IMR-90 (cell line): ENCODE data around the gene ERC2. TPM values are rescaled to one million over a fixed set of nuclear protein-coding genes. Genes with fewer than 3 reads are reported as not detected.

ENCODE experiments used
- ATAC-seq: fragments of 200-7000 bp; cut with Tn5 transposase; 2 replicates; pipeline ENCODE4 v1.9.1; 2020; ENCODE audit warnings: low read depth, mild to moderate bottlenecking, moderate library complexity
- BruUV-seq: library from RNA; stranded (reverse); fragments of 400-500 nt; replicated peaks from 2 replicates; lab custom pipeline; 2021; lab: Mats Ljungman, UMichigan
- CTCF ChIA-PET: fragments of 300-600 bp; formaldehyde crosslinking; extraction: SDS; loops from one replicate; lab custom pipeline; 2021; ENCODE audit warnings: antibody characterized with exemption; lab: Yijun Ruan, JAX
- POLR2A ChIA-PET: fragments of 300-600 bp; sonication (Branson Sonifier 250); formaldehyde crosslinking; loops from one replicate; lab custom pipeline; 2022; ENCODE audit warnings: antibody characterized with exemption; ENCODE audit not compliant: unreplicated experiment; lab: Charles Lee
- DNase-seq: peaks from one replicate; pipeline ENCODE4 v3.0.0; 2013
- H2AFZ ChIP-seq: replicated peaks from 2 replicates; pipeline ENCODE3; 2013; ENCODE audit warnings: low read length, mild to moderate bottlenecking; ENCODE audit not compliant: poor library complexity
- H2AK5ac ChIP-seq: 2 replicates; pipeline ENCODE4 v1.6.1; 2013; ENCODE audit warnings: low read depth, low read length, inconsistent platforms
- H2AK9ac ChIP-seq: replicated peaks from 2 replicates; pipeline ENCODE3; 2013; ENCODE audit warnings: mild to moderate bottlenecking, low read depth, low read length, moderate library complexity; ENCODE audit not compliant: poor library complexity
- H2BK120ac ChIP-seq: 2 replicates; pipeline ENCODE4 v1.6.1; 2013; ENCODE audit warnings: low read depth, low read length, inconsistent platforms
- H2BK15ac ChIP-seq: 3 replicates; pipeline ENCODE4 v1.6.1; 2013; ENCODE audit warnings: low read depth, low read length, inconsistent platforms
- H2BK20ac ChIP-seq: 2 replicates; pipeline ENCODE4 v1.6.1; 2013; ENCODE audit warnings: low read depth, mild to moderate bottlenecking, inconsistent platforms, low read length, moderate library complexity
- H2BK5ac ChIP-seq: 2 replicates; pipeline ENCODE4 v1.6.1; 2013; ENCODE audit warnings: mild to moderate bottlenecking, low read depth, low read length, inconsistent platforms; ENCODE audit not compliant: poor library complexity, severe bottlenecking
- H3K14ac ChIP-seq: replicated peaks from 2 replicates; pipeline ENCODE4 v1.6.1; 2013; ENCODE audit warnings: low read depth, low read length, inconsistent platforms
- H3K18ac ChIP-seq: 2 replicates; pipeline ENCODE4 v1.6.1; 2013; ENCODE audit warnings: low read depth, low read length, control low read depth
- H3K23ac ChIP-seq: 2 replicates; pipeline ENCODE4 v1.6.1; 2013; ENCODE audit warnings: low read depth, low read length, inconsistent platforms
- H3K27ac ChIP-seq: 2 replicates; pipeline ENCODE4 v1.5.1; 2013; ENCODE audit warnings: mild to moderate bottlenecking, control low read depth, low read length; ENCODE audit not compliant: insufficient read depth
- H3K27me3 ChIP-seq: 2 replicates; pipeline ENCODE4 v1.6.1; 2013; ENCODE audit warnings: low read length; ENCODE audit not compliant: control insufficient read depth, insufficient read depth
- H3K36me3 ChIP-seq: 2 replicates; pipeline ENCODE4 v1.6.1; 2013; ENCODE audit warnings: low read length, mixed read lengths; ENCODE audit not compliant: control insufficient read depth, insufficient read depth
- H3K4ac ChIP-seq: 2 replicates; pipeline ENCODE4 v1.6.1; 2013; ENCODE audit warnings: low read depth, low read length, inconsistent platforms
- H3K4me1 ChIP-seq: 2 replicates; pipeline ENCODE4 v1.6.1; 2013; ENCODE audit warnings: low read length, mixed read lengths; ENCODE audit not compliant: control insufficient read depth, insufficient read depth
- H3K4me2 ChIP-seq: 2 replicates; pipeline ENCODE4 v1.6.1; 2013; ENCODE audit warnings: low read depth, mild to moderate bottlenecking, control low read depth, low read length, moderate library complexity
- H3K4me3 ChIP-seq: 2 replicates; pipeline ENCODE4 v1.5.1; 2013; ENCODE audit warnings: low read depth, mild to moderate bottlenecking, control low read depth, low read length, moderate library complexity; ENCODE audit not compliant: insufficient read depth
- H3K56ac ChIP-seq: 2 replicates; pipeline ENCODE4 v1.6.1; 2013; ENCODE audit warnings: low read length, inconsistent platforms; ENCODE audit not compliant: insufficient read depth; ENCODE audit errors: extremely low read depth
- H3K79me1 ChIP-seq, 2 experiments: 2 replicates each; pipeline ENCODE4 v1.6.1; 2013; ENCODE audit warnings: low read length in 2 of 2, inconsistent platforms in 1 of 2, low read depth in 1 of 2
- H3K9ac ChIP-seq: 2 replicates; pipeline ENCODE4 v1.6.1; 2013; ENCODE audit warnings: low read depth, low read length, control low read depth
- H3K9me1 ChIP-seq: 2 replicates; pipeline ENCODE4 v1.6.1; 2013; ENCODE audit warnings: low read length, inconsistent platforms; ENCODE audit not compliant: insufficient read depth
- H3K9me3 ChIP-seq: 2 replicates; pipeline ENCODE4 v1.6.1; 2013; ENCODE audit warnings: low read length; ENCODE audit not compliant: control insufficient read depth, insufficient read depth
- H4K20me1 ChIP-seq: 2 replicates; pipeline ENCODE4 v1.6.1; 2013; ENCODE audit warnings: low read length, inconsistent platforms; ENCODE audit not compliant: insufficient read depth
- H4K5ac ChIP-seq: 2 replicates; pipeline ENCODE4 v1.6.1; 2013; ENCODE audit warnings: mild to moderate bottlenecking, low read depth, low read length, control low read depth
- H4K8ac ChIP-seq, 2 experiments: 2 replicates each; pipeline ENCODE4 v1.6.1; 2013; ENCODE audit warnings: low read depth in 2 of 2, low read length in 2 of 2, control low read depth in 1 of 2, inconsistent platforms in 1 of 2
- H4K91ac ChIP-seq: 2 replicates; pipeline ENCODE4 v1.6.1; 2013; ENCODE audit warnings: low read depth, low read length, inconsistent platforms; ENCODE audit not compliant: insufficient read depth
- CEBPB ChIP-seq: IDR thresholded peaks from 2 replicates; pipeline ENCODE4 v1.6.1; 2012; ENCODE audit warnings: low read depth, low read length, improper control_type of control experiment
- WGBS, 2 experiments: methylation state at CpG; one replicate each; pipeline versions ENCODE4 v1.1.5 to v1.1.7; 2013; ENCODE audit warnings: missing lambda C conversion rate in 2 of 2; ENCODE audit not compliant: insufficient read length in 1 of 2; ENCODE audit errors: extremely low coverage in 2 of 2; 5-methylcytosine and 5-hydroxymethylcytosine counted together
- dilution Hi-C: fragments of 300-500 bp; cut with HindIII; formaldehyde crosslinking; loops from one replicate; pipeline ENCODE4 v1.14.3; 2018; ENCODE audit warnings: low sequenced_read_pairs; ENCODE audit not compliant: unreplicated experiment
- in situ Hi-C: fragments of 300-500 bp; cut with MboI; formaldehyde crosslinking; loops from 3 replicates; pipeline ENCODE4 v1.14.3; 2019; ENCODE audit warnings: low sequenced_read_pairs, inconsistent platforms, mixed read lengths
- intact Hi-C: fragments of 100-400 bp; cut with micrococcal nuclease; formaldehyde crosslinking; loops from 2 replicates; pipeline ENCODE4 v1.10.0; 2022
- polyA plus RNA-seq, 3 experiments: library from polyadenylated mRNA; depleted of rRNA; stranded (reverse); fragments of >200 nt; gene quantifications; 2 replicates each; pipeline ENCODE4 v1.2.3, GENCODE V29; 2012; ENCODE audit warnings: low replicate concordance in 1 of 3
- total RNA-seq: library from RNA; depleted of rRNA; stranded (reverse); fragments of >200 nt; gene quantifications from 2 replicates; pipeline ENCODE4 v1.2.3, GENCODE V29; 2012
- TF ChIP-seq, protein P1 (sequence below): fragments of 150-350 bp; IDR thresholded peaks from 2 replicates; pipeline ENCODE4 v1.6.1; 2016; ENCODE audit warnings: low read depth, mild to moderate bottlenecking, low read length, moderate library complexity, borderline replicate concordance

Gene ERC2
- total and polyA plus RNA-seq, 2 of the 4 experiments (the other 2 are of a cell fraction), result 0.17 to 0.18 TPM

DNA sequence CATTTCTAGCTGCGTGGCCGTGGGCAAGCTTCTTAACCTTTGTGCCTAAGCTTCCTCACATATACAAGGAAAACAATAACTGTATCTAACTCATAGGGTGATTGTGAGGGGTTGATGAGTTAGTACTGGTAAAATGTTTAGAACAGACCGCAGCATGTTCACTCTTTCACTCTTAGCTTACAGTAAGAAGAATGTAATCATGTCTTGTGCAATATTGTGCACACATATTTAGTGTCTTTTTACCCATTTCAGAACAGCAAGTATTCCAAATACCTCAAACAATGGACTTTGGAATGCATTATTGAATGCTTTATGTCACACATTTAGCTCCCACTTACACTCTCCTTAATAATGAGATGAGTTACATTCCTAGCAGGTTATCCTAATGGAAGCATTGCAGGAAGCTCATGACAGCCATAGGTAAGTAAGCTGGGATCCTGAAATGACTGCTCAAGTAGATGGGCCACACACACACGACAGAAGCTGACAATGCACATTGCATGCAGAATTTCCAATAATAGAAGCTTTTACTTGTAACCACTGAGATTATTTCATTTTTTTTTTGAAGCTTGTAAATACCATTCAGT is 512.3 kb downstream of the ERC2 start:
- H3K79me1 ChIP-seq, result no peaks in the 10 kb centered on the region
- no CpG with 5 or more reads among the region's 4 CpGs for WGBS, 2 experiments
- no peak overlapping the region for H3K4ac ChIP-seq
- peak; percentile 82 for ATAC-seq
- ChIA-PET CTCF (no interaction called here), POLR2A (no interaction called here)
- no peak overlapping the region for H4K8ac ChIP-seq
- BruUV-seq, result no TSS peak
- H2BK15ac ChIP-seq, result no peak overlapping the region
- no peak overlapping the region for H3K9ac ChIP-seq
- no peak overlapping the region for H4K91ac ChIP-seq
- H2AK9ac ChIP-seq, result no peak overlapping the region
- H3K14ac ChIP-seq, result no peak overlapping the region
- H3K23ac ChIP-seq, result no peak overlapping the region
- peaks cover under 1% of the 10 kb centered on the region; the same call in 1 of the 2 replicates for H3K27me3 ChIP-seq
- no peak overlapping the region for H4K5ac ChIP-seq
- H2BK20ac ChIP-seq, result no peak overlapping the region
- no peak overlapping the region for H2BK5ac ChIP-seq
- H3K27ac ChIP-seq, result peak overlapping the region; percentile 50; the same call in 1 of the 2 replicates
- H4K20me1 ChIP-seq, result no peaks in the 10 kb centered on the region
- H3K4me3 ChIP-seq, result no peak overlapping the region
- no peak overlapping the region; the same call in 1 of the 2 replicates for H3K18ac ChIP-seq
- no peak overlapping the region for H2BK120ac ChIP-seq
- peaks cover 4% of the 10 kb centered on the region; the same call in 1 of the 2 replicates for H3K4me1 ChIP-seq
- no peaks in the 10 kb centered on the region for H3K9me1 ChIP-seq
- peak; percentile 64 for TF ChIP-seq CEBPB
- TF ChIP-seq, protein P1, sequence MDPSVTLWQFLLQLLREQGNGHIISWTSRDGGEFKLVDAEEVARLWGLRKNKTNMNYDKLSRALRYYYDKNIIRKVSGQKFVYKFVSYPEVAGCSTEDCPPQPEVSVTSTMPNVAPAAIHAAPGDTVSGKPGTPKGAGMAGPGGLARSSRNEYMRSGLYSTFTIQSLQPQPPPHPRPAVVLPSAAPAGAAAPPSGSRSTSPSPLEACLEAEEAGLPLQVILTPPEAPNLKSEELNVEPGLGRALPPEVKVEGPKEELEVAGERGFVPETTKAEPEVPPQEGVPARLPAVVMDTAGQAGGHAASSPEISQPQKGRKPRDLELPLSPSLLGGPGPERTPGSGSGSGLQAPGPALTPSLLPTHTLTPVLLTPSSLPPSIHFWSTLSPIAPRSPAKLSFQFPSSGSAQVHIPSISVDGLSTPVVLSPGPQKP, result no peak
- dilution Hi-C loops (no loop called here), intact Hi-C loops (loop anchor here (5.0 kb wide), 1 partner anchor 469 kb away; the partner anchor contains the start of gene WNT5A), in situ Hi-C loops (no loop called here)
- peak; percentile 3 for DNase-seq
- H3K36me3 ChIP-seq, result no peaks in the 10 kb centered on the region
- no peak overlapping the region for H3K56ac ChIP-seq
- H3K4me2 ChIP-seq, result peak overlapping the region; percentile 52; the same call in 1 of the 2 replicates
- no peak overlapping the region for H2AK5ac ChIP-seq
- no peaks in the 10 kb centered on the region for H3K9me3 ChIP-seq
- H2AFZ ChIP-seq, result no peak overlapping the region
